Measurements from ENCODE around the gene TNFSF13. TPM values are rescaled to one million over a fixed set of nuclear protein-coding genes. Genes with fewer than 3 reads are reported as not detected.

TNFSF13 gene
- total RNA-seq, 1 donor from 2014 or later, result 5.2 TPM

DNA sequence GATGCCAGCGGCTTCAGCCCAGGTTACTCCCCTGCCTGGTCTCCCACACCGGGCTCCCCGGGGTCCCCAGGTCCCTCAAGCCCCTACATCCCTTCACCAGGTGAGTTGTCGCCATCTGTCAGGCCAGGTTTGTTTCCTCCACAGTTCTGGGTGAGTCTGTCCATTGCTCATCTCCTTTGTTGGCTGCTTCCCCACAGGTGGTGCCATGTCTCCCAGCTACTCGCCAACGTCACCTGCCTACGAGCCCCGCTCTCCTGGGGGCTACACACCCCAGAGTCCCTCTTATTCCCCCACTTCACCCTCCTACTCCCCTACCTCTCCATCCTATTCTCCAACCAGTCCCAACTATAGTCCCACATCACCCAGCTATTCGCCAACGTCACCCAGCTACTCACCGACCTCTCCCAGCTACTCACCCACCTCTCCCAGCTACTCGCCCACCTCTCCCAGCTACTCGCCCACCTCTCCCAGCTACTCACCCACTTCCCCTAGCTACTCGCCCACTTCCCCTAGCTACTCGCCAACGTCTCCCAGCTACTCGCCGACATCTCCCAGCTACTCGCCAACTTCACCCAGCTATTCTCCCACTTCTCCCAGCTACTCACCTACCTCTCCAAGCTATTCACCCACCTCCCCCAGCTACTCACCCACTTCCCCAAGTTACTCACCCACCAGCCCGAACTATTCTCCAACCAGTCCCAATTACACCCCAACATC is 45.6 kb upstream of the TNFSF13 start:
- TF ChIP-seq, protein P1, sequence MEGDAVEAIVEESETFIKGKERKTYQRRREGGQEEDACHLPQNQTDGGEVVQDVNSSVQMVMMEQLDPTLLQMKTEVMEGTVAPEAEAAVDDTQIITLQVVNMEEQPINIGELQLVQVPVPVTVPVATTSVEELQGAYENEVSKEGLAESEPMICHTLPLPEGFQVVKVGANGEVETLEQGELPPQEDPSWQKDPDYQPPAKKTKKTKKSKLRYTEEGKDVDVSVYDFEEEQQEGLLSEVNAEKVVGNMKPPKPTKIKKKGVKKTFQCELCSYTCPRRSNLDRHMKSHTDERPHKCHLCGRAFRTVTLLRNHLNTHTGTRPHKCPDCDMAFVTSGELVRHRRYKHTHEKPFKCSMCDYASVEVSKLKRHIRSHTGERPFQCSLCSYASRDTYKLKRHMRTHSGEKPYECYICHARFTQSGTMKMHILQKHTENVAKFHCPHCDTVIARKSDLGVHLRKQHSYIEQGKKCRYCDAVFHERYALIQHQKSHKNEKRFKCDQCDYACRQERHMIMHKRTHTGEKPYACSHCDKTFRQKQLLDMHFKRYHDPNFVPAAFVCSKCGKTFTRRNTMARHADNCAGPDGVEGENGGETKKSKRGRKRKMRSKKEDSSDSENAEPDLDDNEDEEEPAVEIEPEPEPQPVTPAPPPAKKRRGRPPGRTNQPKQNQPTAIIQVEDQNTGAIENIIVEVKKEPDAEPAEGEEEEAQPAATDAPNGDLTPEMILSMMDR (IDR thresholded peaks at IDR 0.05; ENCODE audit: unreplicated experiment), result no peak
- no peak overlapping the region for H3K4me3 Mint-ChIP-seq
- H3K36me3 Mint-ChIP-seq, result peaks cover 39% of the 10 kb centered on the region

DNA sequence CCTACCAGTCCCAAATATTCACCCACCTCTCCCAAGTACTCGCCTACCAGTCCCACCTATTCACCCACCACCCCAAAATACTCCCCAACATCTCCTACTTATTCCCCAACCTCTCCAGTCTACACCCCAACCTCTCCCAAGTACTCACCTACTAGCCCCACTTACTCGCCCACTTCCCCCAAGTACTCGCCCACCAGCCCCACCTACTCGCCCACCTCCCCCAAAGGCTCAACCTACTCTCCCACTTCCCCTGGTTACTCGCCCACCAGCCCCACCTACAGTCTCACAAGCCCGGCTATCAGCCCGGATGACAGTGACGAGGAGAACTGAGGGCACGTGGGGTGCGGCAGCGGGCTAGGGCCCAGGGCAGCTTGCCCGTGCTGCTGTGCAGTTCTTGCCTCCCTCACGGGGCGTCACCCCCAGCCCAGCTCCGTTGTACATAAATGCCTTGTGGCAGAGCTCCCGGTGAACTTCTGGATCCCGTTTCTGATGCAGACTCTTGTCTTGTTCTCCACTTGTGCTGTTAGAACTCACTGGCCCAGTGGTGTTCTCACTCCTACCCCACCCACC is 44.6 kb upstream of the TNFSF13 start:
- DNase-seq (ENCODE audit: low spot score in 2 of 2, unreplicated experiment in 2 of 2), result no peak
- no peaks in the 10 kb centered on the region for H3K9me3 Mint-ChIP-seq
- TF ChIP-seq, protein P1 (IDR thresholded peaks at IDR 0.05; ENCODE audit: unreplicated experiment), result no peak
- no peak overlapping the region for H3K4me3 Mint-ChIP-seq
- peak overlapping the region; percentile 90 for H3K27ac Mint-ChIP-seq
- peaks cover 4% of the 10 kb centered on the region for H3K4me1 Mint-ChIP-seq
- H3K27me3 Mint-ChIP-seq (ENCODE audit: low read depth), result no peaks in the 10 kb centered on the region
- H3K36me3 Mint-ChIP-seq, result peaks cover 31% of the 10 kb centered on the region

More for the DNA sequence above, 45.6 kb upstream of the TNFSF13 start:
- H3K27ac Mint-ChIP-seq, result no peak overlapping the region
- DNase-seq (ENCODE audit: low spot score in 2 of 2, unreplicated experiment in 2 of 2), result no peak
- H3K27me3 Mint-ChIP-seq (ENCODE audit: low read depth), result no peaks in the 10 kb centered on the region
- H3K4me1 Mint-ChIP-seq, result peaks cover 4% of the 10 kb centered on the region
- no peaks in the 10 kb centered on the region for H3K9me3 Mint-ChIP-seq

DNA sequence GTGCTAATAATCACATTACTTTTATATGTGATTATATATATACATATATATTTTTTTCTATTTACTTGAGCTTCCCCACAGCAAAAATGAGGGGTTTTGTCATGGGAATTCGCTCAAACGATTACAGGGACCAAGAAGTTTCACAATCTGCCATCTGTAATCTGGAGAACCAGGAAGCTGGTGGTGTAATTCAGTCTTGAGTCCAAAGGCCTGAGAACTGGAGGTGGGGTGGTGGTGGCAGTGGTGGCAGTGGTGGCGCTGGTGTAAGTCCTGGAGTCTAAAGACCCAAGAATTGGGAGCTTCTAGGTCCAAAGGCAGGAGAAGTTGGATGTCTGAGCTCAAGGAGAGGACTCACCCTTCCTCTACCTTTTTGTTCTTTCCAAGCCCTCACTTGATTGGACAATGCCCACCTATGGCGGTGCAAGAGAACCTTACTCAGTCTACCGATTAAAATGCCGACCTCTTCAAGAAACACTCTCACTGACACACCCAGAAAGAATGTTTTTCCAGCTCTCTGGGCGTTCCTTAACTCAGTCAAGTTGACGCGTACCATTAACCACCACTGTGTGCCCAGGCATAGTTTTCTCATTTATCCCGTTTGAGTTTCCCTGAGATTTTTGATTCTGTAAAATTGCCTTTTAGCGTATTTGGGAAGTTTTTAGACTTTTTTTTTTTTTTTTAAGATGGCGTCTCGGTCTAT is 42.5 kb upstream of the TNFSF13 start:
- Mint-ChIP-seq H3K36me3 (peaks cover 16% of the 10 kb centered on the region), H3K4me1 (peaks cover 4% of the 10 kb centered on the region), H3K27ac (peak overlapping the region; percentile 34), H3K9me3 (no peaks in the 10 kb centered on the region), H3K4me3 (no peak overlapping the region), H3K27me3 (ENCODE audit: low read depth) (no peaks in the 10 kb centered on the region)
- no peak for DNase-seq (ENCODE audit: low spot score in 2 of 2, unreplicated experiment in 2 of 2)
- TF ChIP-seq, protein P1 (IDR thresholded peaks at IDR 0.05; ENCODE audit: unreplicated experiment), result no peak

DNA sequence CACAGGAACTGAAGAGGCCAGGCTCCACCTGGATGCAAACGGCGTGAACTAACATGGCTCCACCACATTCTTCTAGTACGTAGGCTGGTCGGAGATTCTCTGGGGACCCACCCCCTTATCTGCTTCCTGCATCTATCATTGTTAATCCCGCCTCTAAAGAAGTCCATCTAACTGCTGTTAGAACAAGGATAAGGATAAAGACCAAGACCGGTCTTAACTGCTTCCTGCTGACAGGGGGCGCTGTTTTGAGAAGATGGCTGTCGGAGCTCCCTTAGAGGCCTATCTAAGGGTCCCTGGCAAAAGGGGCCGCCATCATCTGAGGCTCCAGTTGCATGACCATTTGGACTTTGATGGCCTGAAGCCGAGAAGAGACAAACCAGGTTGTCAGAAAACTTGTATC is 35.5 kb upstream of the TNFSF13 start:
- Mint-ChIP-seq H3K27ac (no peak overlapping the region), H3K27me3 (ENCODE audit: low read depth) (no peaks in the 10 kb centered on the region), H3K4me3 (no peak overlapping the region), H3K4me1 (no peaks in the 10 kb centered on the region), H3K36me3 (peaks cover 3% of the 10 kb centered on the region), H3K9me3 (peaks cover 9% of the 10 kb centered on the region)
- DNase-seq (ENCODE audit: low spot score in 2 of 2, unreplicated experiment in 2 of 2), result no peak
- TF ChIP-seq, protein P1 (IDR thresholded peaks at IDR 0.05; ENCODE audit: unreplicated experiment), result no peak

DNA sequence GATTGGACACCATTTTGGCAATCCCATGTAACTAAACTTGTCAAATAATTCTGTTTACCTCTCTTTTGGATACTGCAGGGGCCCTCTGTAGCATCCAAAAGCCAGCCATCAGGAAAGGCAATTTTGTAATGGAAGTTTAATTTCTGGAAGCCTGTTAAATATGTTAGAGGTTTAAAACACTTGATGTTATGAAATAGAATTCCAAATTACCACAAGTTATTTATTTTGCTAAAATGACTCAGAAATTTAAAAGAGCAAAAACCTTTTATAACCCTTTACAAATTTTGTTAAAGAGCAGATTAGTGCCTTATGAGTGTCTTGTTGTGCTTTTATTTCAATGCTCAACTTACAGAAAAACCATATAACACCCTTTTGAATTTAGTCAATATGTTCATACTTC is 29.7 kb upstream of the TNFSF13 start:
- DNase-seq (ENCODE audit: low spot score in 2 of 2, unreplicated experiment in 2 of 2), result no peak
- no peaks in the 10 kb centered on the region for H3K4me1 Mint-ChIP-seq
- no peak overlapping the region for H3K4me3 Mint-ChIP-seq
- H3K9me3 Mint-ChIP-seq, result peaks cover 22% of the 10 kb centered on the region
- no peak overlapping the region for H3K27ac Mint-ChIP-seq
- no peaks in the 10 kb centered on the region for H3K27me3 Mint-ChIP-seq (ENCODE audit: low read depth)
- TF ChIP-seq, protein P1 (IDR thresholded peaks at IDR 0.05; ENCODE audit: unreplicated experiment), result no peak
- H3K36me3 Mint-ChIP-seq, result peaks cover 9% of the 10 kb centered on the region
